HCT116 (cell line): Measurements from ENCODE around the gene NFAT5. TPM values are rescaled to one million over a fixed set of nuclear protein-coding genes. Genes with fewer than 3 reads are reported as not detected.

Experiments used
- ATAC-seq: fragments of 200-7000 bp; cut with Tn5 transposase; 2 replicates; pipeline ENCODE4 v1.9.1; 2020; ENCODE audit warnings: mild to moderate bottlenecking, moderate library complexity
- BruUV-seq: library from RNA; stranded (reverse); fragments of 400-500 nt; replicated peaks from 2 replicates; lab custom pipeline; 2021; lab: Mats Ljungman, UMichigan
- CTCF ChIA-PET: fragments of 300-600 bp; sonication (Branson Sonifier 250); formaldehyde crosslinking; loops from one replicate; lab custom pipeline; 2021; ENCODE audit warnings: antibody characterized with exemption; lab: Charles Lee
- POLR2A ChIA-PET: fragments of 300-600, 350-600 bp; sonication (Branson Sonifier 250); formaldehyde crosslinking; loops from one replicate; lab custom pipeline; 2021; ENCODE audit warnings: antibody characterized with exemption; lab: Charles Lee
- RAD21 ChIA-PET, 2 experiments: fragments of 300-600 bp; sonication (Branson Sonifier 250); formaldehyde crosslinking; loops; one replicate each; lab custom pipeline; 2023; ENCODE audit warnings: low total read pairs in 2 of 2; ENCODE audit not compliant: uncharacterized antibody in 2 of 2, unreplicated experiment in 2 of 2, low non-redundant PET in 1 of 2; lab: Charles Lee
- DNase-seq: peaks from one replicate; pipeline ENCODE4 v3.0.0-alpha.2; 2010; ENCODE audit warnings: low read depth, low spot score
- H2AFZ ChIP-seq: fragments of 200-600 bp; shearing (Covaris generic), sonication (generic); 2 replicates; pipeline ENCODE4 v1.6.1; 2017; ENCODE audit warnings: low read depth, mixed run types, mixed read lengths, antibody characterized with exemption, low read length; ENCODE audit not compliant: poor library complexity, severe bottlenecking
- H3K27ac ChIP-seq: 2 replicates; pipeline ENCODE4 v1.5.1; 2012; ENCODE audit warnings: low read depth, low read length
- H3K27me3 ChIP-seq: fragments of 200-600 bp; sonication (generic); 2 replicates; pipeline ENCODE4 v1.6.1; 2016; ENCODE audit warnings: mixed run types, low read length, mixed read lengths; ENCODE audit not compliant: insufficient read depth
- H3K36me3 ChIP-seq, 2 experiments: fragments of 200-500 bp in 1 of 2; fragments of 200-600 bp in 1 of 2; sonication (Bioruptor generic) in 1 of 2; sonication (generic) in 1 of 2; 2 replicates each; pipeline versions ENCODE4 v1.5.1 to v1.6.1; 2014 to 2016; ENCODE audit warnings: low read length in 2 of 2, inconsistent platforms in 1 of 2, mixed read lengths in 1 of 2, mixed run types in 1 of 2; ENCODE audit not compliant: insufficient read depth in 2 of 2, control insufficient read depth in 1 of 2
- H3K4me1 ChIP-seq, 2 experiments: fragments of 200-600 bp in 1 of 2; sonication (generic) in 1 of 2; 2 replicates each; pipeline versions ENCODE4 v1.5.1 to v1.6.1; 2012 to 2017; ENCODE audit warnings: low read length in 2 of 2, inconsistent platforms in 1 of 2, mild to moderate bottlenecking in 1 of 2, mixed read lengths in 1 of 2, mixed run types in 1 of 2, moderate library complexity in 1 of 2; ENCODE audit not compliant: insufficient read depth in 2 of 2, control insufficient read depth in 1 of 2
- H3K4me2 ChIP-seq: fragments of 200-600 bp; sonication (generic); 2 replicates; pipeline ENCODE4 v1.6.1; 2017; ENCODE audit warnings: mixed run types, low read length, mixed read lengths
- H3K4me3 ChIP-seq, 2 experiments: fragments of 200-600 bp in 1 of 2; sonication (generic) in 1 of 2; replicated peaks in 1 of 2; 2 replicates each; pipeline ENCODE4 v1.5.1; 2011 to 2016; ENCODE audit warnings: low read length in 2 of 2, control low read depth in 1 of 2, low read depth in 1 of 2, mild to moderate bottlenecking in 1 of 2, mixed read lengths in 1 of 2, mixed run types in 1 of 2
- H3K79me2 ChIP-seq: fragments of 200-600 bp; sonication (generic); 2 replicates; pipeline ENCODE4 v1.6.1; 2017; ENCODE audit warnings: mild to moderate bottlenecking, mixed run types, low read length, moderate library complexity, mixed read lengths; ENCODE audit not compliant: insufficient read depth
- H3K9ac ChIP-seq: fragments of 200-600 bp; sonication (generic); 2 replicates; pipeline ENCODE4 v1.6.1; 2016; ENCODE audit warnings: low read length, mixed read lengths
- H3K9me2 ChIP-seq: fragments of 200-600 bp; sonication (generic), shearing (Covaris generic); 2 replicates; pipeline ENCODE4 v1.6.1; 2017; ENCODE audit warnings: mixed run types, mild to moderate bottlenecking, moderate library complexity; ENCODE audit not compliant: insufficient read depth
- H3K9me3 ChIP-seq, 2 experiments: fragments of 200-500 bp in 1 of 2; fragments of 200-600 bp in 1 of 2; sonication (Bioruptor generic) in 1 of 2; sonication (generic) in 1 of 2; 2 replicates each; pipeline ENCODE4 v1.6.1; 2014 to 2017; ENCODE audit warnings: low read length in 2 of 2, mixed read lengths in 2 of 2, inconsistent platforms in 1 of 2, low read depth in 1 of 2, mild to moderate bottlenecking in 1 of 2, mixed run types in 1 of 2, moderate library complexity in 1 of 2; ENCODE audit not compliant: control insufficient read depth in 1 of 2, insufficient read depth in 1 of 2
- H4K20me1 ChIP-seq: fragments of 200-600 bp; sonication (generic), shearing (Covaris generic); 2 replicates; pipeline ENCODE4 v1.6.1; 2017; ENCODE audit warnings: mixed run types, mild to moderate bottlenecking, moderate library complexity; ENCODE audit not compliant: insufficient read depth
- CBX3 ChIP-seq: IDR thresholded peaks from 2 replicates; pipeline ENCODE4 v1.6.1; 2012; ENCODE audit warnings: low read depth
- EGR1 ChIP-seq: IDR thresholded peaks from 2 replicates; pipeline ENCODE4 v1.6.1; 2012; ENCODE audit warnings: low read depth
- ELF1 ChIP-seq: IDR thresholded peaks from 2 replicates; pipeline ENCODE4 v1.6.1; 2012; ENCODE audit warnings: low read depth, borderline replicate concordance
- EZH2 ChIP-seq: fragments of 200-600 bp; sonication (generic); IDR thresholded peaks from 2 replicates; pipeline ENCODE4 v1.6.1; 2017; ENCODE audit warnings: antibody characterized with exemption, mixed run types
- FOSL1 ChIP-seq: IDR thresholded peaks from 2 replicates; pipeline ENCODE4 v1.6.1; 2012; ENCODE audit warnings: low read depth
- POLR2A ChIP-seq: IDR thresholded peaks from 2 replicates; pipeline ENCODE4 v1.7.0; 2011; ENCODE audit warnings: borderline replicate concordance; ENCODE audit not compliant: insufficient read depth, insufficient read length; ENCODE audit errors: extremely low read depth
- POLR2AphosphoS5 ChIP-seq: IDR thresholded peaks from 2 replicates; pipeline ENCODE4 v1.6.1; 2011; ENCODE audit warnings: mild to moderate bottlenecking, low read depth, low read length, moderate library complexity
- RAD21 ChIP-seq: IDR thresholded peaks from 2 replicates; pipeline ENCODE4 v1.6.1; 2012; ENCODE audit warnings: low read depth, mild to moderate bottlenecking
- SIN3A ChIP-seq: IDR thresholded peaks from 2 replicates; pipeline ENCODE4 v1.6.1; 2012; ENCODE audit warnings: low read depth
- SP1 ChIP-seq: IDR thresholded peaks from 2 replicates; pipeline ENCODE4 v1.6.1; 2012; ENCODE audit warnings: low read depth
- SRF ChIP-seq: IDR thresholded peaks from 2 replicates; pipeline ENCODE4 v1.6.1; 2012; ENCODE audit warnings: low read depth
- TCF7L2 ChIP-seq: IDR thresholded peaks from 2 replicates; pipeline ENCODE4 v1.7.0; 2011; ENCODE audit warnings: borderline replicate concordance, inconsistent platforms; ENCODE audit not compliant: insufficient read depth, insufficient read length; ENCODE audit errors: extremely low read depth
- YY1 ChIP-seq: IDR thresholded peaks from 2 replicates; pipeline ENCODE4 v1.6.1; 2011; ENCODE audit warnings: low read length, low read depth, moderate library complexity, mild to moderate bottlenecking; ENCODE audit not compliant: insufficient replicate concordance; ENCODE audit errors: extremely low read depth
- ZNF274 ChIP-seq: fragments of 200-500 bp; sonication (Bioruptor generic); IDR thresholded peaks from 2 replicates; pipeline ENCODE4 v1.6.1; 2014; ENCODE audit warnings: mild to moderate bottlenecking, low read depth, low read length, inconsistent platforms
- intact Hi-C: fragments of 100-400 bp; cut with micrococcal nuclease; formaldehyde crosslinking; loops from 2 replicates; pipeline ENCODE4 v1.10.0; 2022
- total RNA-seq: library from RNA; stranded (reverse); gene quantifications from one replicate; pipeline ENCODE4 v1.2.1, GENCODE V29; 2021; ENCODE audit not compliant: unreplicated experiment
- TF ChIP-seq, protein P1 (sequence below): IDR thresholded peaks from 2 replicates; pipeline ENCODE4 v1.6.1; 2012
- TF ChIP-seq, protein P2 (sequence below), 3 experiments: fragments of 200-600 bp in 1 of 3; sonication (generic) in 1 of 3; IDR thresholded peaks in 2 of 3; conservative IDR thresholded peaks in 1 of 3; 2 replicates each; pipeline ENCODE4 v1.5.1; 2012 to 2017; ENCODE audit warnings: low read depth in 2 of 3, low read length in 2 of 3, antibody characterized with exemption in 1 of 3, borderline replicate concordance in 1 of 3, control low read depth in 1 of 3, mild to moderate bottlenecking in 1 of 3, mixed read lengths in 1 of 3, mixed run types in 1 of 3, moderate library complexity in 1 of 3; ENCODE audit not compliant: insufficient read depth in 1 of 3

The NFAT5 gene
- total RNA-seq, 1 experiment from 2014 or later = 67.4 TPM

DNA sequence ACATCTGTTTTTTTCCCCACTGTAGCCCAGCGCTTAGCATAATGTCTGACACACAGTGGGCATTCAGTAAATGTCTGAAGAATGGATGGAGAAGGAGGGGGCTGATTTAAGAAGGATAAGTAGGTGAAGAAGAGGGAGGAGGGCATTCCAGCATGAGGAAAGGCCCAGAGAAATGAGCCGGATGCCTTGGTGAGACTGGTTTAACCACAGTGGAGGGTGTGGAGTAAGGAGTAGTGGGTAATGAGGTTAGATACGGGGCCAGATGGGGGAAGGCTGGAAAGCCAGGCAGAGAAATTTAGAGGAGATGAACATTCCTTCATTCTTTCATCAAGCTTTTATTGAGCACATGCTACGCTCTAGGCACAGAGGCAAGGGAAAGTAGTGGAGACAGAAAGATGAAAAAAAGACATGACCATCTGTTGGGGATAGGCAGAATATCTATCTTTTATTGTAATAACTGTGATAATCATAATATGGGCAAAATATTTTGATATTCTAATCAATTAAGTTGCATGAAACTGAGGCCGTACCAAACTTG, 43.7 kb upstream of the NFAT5 start:
- H2AFZ ChIP-seq = no peak overlapping the region
- peak overlapping the region; percentile 81 for H3K4me2 ChIP-seq
- intact Hi-C loops = no loop called here
- no peak for ATAC-seq
- no peaks in the 10 kb centered on the region for H3K9me3 ChIP-seq
- peak overlapping the region; percentile 83 for H3K27ac ChIP-seq
- peak overlapping the region; percentile 75 for H3K9ac ChIP-seq
- H3K9me2 ChIP-seq = no peaks in the 10 kb centered on the region
- RAD21 ChIA-PET = no interaction called here
- no peaks in the 10 kb centered on the region for H3K36me3 ChIP-seq
- no peaks in the 10 kb centered on the region for H4K20me1 ChIP-seq
- H3K4me3 ChIP-seq = peak overlapping the region; percentile 65 to 66
- no peaks in the 10 kb centered on the region for H3K79me2 ChIP-seq
- H3K27me3 ChIP-seq = no peaks in the 10 kb centered on the region
- DNase-seq = no peak
- peaks cover 19 to 35% of the 10 kb centered on the region in 2 experiments for H3K4me1 ChIP-seq
- CTCF ChIA-PET = no interaction called here
- TF ChIP-seq ZNF274 (no peak), POLR2AphosphoS5 (peak; percentile 28; the same call in 1 of the 2 replicates)
- TF ChIP-seq, protein P1, sequence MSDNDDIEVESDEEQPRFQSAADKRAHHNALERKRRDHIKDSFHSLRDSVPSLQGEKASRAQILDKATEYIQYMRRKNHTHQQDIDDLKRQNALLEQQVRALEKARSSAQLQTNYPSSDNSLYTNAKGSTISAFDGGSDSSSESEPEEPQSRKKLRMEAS = 0 out of 2 replicates have a peak, but pooled peaks have one; percentile 28
- POLR2A ChIA-PET = interaction anchor here (1.0 kb wide), 1 partner anchor 45 kb away, joined by 3 read pairs; no protein-coding TSS in a partner anchor
- BruUV-seq = TSS peak; percentile 95

DNA sequence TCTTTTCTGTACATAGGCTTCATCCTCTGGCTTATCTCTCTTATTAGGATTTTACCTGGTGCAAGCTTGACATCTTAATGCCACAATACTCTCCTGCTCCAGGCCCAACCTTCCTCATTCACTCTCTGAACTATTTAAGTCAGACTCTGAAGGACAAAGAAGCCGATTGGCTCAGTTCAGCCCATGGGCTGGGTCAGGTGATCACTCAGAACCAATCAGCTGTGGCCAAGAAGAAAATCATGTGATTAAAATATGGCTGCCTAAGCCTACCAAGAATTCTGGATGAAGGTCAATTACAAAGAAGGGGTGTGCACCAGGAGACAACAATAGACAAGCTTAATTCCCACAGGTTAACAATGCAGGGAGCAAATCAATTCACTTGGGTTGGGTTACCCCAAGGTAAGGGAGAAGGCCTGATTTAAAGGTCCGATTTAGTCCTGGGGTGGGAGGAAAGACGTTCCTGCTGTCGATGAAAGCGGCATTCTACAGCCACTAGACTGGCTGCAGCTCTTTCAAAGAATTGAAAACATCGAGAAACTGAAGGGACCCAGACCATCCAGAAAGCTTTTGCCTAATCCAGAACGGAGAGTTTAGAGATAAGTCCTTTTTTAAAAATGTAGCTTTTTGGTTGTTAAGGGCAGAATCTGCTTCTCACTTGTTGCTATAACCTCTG, 42.9 kb upstream of the NFAT5 start:
- Histone ChIP-seq H3K9me3 (no peaks in the 10 kb centered on the region), H3K27ac (peak overlapping the region; percentile 83), H4K20me1 (no peaks in the 10 kb centered on the region), H3K4me3 (peak overlapping the region; percentile 65 to 66), H3K79me2 (no peaks in the 10 kb centered on the region), H2AFZ (peak overlapping the region; percentile 70), H3K4me2 (peak overlapping the region; percentile 81), H3K36me3 (no peaks in the 10 kb centered on the region), H3K9ac (peak overlapping the region; percentile 75), H3K9me2 (no peaks in the 10 kb centered on the region), H3K4me1 (peaks cover 23 to 40% of the 10 kb centered on the region in 2 experiments), H3K27me3 (no peaks in the 10 kb centered on the region)
- ATAC-seq (peak; percentile 85), DNase-seq (peak; percentile 90)
- intact Hi-C loops = no loop called here
- ChIA-PET RAD21 (no interaction called here), POLR2A (interaction anchor here (0.9 to 1.0 kb wide), 2 partner anchors 46 to 129 kb away, joined by 3 read pairs; no protein-coding TSS in a partner anchor), CTCF (no interaction called here)
- TSS peak; percentile 91 for BruUV-seq
- TF ChIP-seq SIN3A = peak; percentile 22; the same call in 1 of the 2 replicates
- peak; percentile 37 for TF ChIP-seq POLR2A
- TF ChIP-seq, protein P1 = 0 out of 2 replicates have a peak, but pooled peaks have one; percentile 10
- no peak for TF ChIP-seq CBX3
- no peak for TF ChIP-seq TCF7L2
- TF ChIP-seq SP1 = peak; percentile 82
- TF ChIP-seq POLR2AphosphoS5 = peak; percentile 79
- no peak; the same call in 1 of the 2 replicates for TF ChIP-seq ELF1
- no peak for TF ChIP-seq RAD21
- TF ChIP-seq, protein P2, sequence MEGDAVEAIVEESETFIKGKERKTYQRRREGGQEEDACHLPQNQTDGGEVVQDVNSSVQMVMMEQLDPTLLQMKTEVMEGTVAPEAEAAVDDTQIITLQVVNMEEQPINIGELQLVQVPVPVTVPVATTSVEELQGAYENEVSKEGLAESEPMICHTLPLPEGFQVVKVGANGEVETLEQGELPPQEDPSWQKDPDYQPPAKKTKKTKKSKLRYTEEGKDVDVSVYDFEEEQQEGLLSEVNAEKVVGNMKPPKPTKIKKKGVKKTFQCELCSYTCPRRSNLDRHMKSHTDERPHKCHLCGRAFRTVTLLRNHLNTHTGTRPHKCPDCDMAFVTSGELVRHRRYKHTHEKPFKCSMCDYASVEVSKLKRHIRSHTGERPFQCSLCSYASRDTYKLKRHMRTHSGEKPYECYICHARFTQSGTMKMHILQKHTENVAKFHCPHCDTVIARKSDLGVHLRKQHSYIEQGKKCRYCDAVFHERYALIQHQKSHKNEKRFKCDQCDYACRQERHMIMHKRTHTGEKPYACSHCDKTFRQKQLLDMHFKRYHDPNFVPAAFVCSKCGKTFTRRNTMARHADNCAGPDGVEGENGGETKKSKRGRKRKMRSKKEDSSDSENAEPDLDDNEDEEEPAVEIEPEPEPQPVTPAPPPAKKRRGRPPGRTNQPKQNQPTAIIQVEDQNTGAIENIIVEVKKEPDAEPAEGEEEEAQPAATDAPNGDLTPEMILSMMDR (IDR thresholded peaks at IDR 0.05 in 2 of 3, conservative IDR thresholded peaks at IDR 0.05 in 1 of 3; ENCODE audit: borderline replicate concordance in 1 of 3, insufficient read depth in 1 of 3, low read depth in 2 of 3, low read length in 2 of 3) = no peak
- TF ChIP-seq EGR1 = no peak
- TF ChIP-seq YY1 = peak; percentile 94
- TF ChIP-seq EZH2 = no peak
- TF ChIP-seq SRF = no peak
- TF ChIP-seq FOSL1 = no peak
- TF ChIP-seq ZNF274 = no peak
